Urothelium cell line (cell line): ENCODE data around the gene TM7SF3.
"Not testable (repeated sequence)": the region's sequence is repeated elsewhere in the genome, so short reads cannot be mapped to it uniquely, and the experiment has no call there.

Source experiments
- DNase-seq: peaks from one replicate; pipeline ENCODE4 v3.0.0; 2011; ENCODE audit warnings: low spot score, mixed read lengths
- FAIRE-seq: peaks from 2 replicates; lab custom pipeline; 2011; peaks lifted over from hg19 to GRCh38; lab: Jason Lieb, UNC

The TM7SF3 gene, protein sequence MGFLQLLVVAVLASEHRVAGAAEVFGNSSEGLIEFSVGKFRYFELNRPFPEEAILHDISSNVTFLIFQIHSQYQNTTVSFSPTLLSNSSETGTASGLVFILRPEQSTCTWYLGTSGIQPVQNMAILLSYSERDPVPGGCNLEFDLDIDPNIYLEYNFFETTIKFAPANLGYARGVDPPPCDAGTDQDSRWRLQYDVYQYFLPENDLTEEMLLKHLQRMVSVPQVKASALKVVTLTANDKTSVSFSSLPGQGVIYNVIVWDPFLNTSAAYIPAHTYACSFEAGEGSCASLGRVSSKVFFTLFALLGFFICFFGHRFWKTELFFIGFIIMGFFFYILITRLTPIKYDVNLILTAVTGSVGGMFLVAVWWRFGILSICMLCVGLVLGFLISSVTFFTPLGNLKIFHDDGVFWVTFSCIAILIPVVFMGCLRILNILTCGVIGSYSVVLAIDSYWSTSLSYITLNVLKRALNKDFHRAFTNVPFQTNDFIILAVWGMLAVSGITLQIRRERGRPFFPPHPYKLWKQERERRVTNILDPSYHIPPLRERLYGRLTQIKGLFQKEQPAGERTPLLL

DNA sequence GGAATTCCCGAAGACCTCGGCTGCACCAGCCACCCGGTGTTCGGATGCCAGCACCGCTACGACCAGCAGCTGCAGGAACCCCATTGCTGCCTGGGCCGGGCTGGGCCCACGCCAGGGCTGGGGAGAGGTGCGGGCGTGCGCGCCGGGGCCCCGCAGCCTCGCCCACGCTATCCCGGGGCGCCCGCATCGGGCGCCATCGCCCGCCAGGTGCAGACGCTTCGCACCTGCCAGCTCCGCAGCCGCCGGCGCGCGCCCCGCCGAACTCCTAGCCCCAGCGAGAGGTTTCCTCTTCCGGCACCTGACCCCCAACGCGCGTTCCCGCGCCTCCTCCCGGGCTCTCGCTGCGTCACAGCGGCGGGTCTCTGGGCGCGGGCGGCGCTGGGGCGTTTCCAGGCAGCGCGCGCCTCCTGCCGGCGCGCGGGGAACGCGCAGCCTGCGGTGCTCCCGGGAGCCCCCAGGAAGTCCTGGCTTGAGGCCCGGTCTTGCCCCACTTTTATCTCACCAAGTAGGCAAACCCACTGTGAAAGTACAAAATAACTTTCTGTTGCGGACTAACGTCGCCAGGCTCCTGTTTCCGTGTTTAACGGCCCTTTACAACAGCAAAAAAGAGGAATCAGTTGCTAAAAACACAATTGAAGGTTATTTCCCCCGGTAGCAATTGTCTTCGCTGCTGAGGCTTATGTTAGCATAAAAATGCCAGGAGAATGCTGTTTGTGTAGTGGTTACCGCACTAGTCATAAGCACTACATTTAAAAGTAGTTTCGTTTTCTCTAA lies at the start of gene TM7SF3:
Gene TM7SF3 (minus strand): TSS at position 300 of the 774 bp plus-strand sequence. CDS start 216 bp downstream, at position 84.
- peak; percentile 96 for DNase-seq
- FAIRE-seq, result no peak

DNA sequence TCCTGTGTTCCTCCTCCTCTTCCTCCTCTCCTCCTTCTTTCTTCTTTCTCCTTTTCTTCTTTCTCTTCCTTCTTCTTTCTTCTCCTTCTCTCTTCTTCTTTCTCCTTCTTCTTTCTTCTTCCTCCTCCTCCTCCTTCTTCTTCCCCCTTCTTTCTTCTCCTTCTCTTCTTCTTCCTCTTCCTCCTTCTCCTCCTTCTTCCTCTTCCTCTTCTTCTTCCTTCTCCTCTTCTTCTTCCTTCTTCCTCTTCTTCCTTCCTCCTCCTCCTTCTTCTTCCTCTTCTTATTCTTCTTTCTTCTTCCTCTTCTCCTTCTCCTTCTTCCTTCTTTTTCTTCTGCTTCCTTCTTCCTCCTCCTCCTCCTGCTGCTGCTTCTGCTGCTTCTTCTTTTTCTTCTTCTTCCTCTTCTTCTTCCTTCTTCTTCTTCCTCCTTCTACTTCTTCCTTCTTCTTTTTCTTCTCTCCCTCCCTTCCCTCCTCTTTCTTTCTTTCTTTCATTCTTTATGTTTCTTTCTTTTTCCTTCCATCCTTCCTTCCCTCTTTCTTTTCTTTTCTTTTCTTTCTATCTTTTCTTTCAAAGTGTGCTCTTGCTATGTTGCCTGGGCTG lies 49.2 kb upstream of the TM7SF3 start:
- DNase-seq (no peak), FAIRE-seq (no peak)

DNA sequence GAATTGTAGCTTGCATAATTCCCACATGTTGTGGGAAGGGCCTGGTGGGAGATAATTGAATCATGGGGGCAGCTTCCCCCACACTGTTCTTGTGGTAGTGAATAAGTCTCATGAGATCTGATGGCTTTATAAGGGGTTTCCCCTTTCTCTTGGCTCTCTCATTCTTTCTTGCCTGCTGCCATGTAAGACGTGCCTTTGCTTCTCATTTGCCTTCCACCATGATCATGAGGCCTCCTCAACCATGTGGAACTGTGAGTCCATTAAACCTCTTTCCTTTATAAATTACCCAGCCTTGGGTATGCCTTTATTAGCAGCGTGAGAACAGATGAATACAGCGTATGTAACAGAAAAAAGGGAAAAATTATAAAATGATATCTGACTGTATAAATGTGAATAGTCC lies 47.1 kb upstream of the TM7SF3 start:
- no peak for FAIRE-seq
- no peak for DNase-seq

DNA sequence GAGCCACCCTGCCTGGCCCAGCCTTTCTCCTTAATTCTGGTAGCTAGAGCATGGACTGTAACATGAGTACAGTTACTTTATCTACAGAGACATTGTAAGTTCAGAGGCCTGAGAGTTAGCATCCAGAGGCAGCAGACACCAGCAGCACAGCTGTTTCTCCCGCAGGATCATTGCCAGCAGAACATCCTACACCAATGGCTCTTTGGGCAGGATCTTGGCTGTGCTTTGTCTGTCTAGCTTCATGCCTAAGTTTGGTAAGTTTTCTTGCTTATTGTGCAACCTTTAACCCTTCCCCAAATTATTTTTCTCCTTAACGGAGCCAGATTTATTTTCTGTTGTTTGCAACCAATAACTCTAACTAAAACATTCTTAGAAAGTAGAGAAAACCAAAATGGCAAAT lies 46.6 kb upstream of the TM7SF3 start:
- DNase-seq (no peak), FAIRE-seq (no peak)

DNA sequence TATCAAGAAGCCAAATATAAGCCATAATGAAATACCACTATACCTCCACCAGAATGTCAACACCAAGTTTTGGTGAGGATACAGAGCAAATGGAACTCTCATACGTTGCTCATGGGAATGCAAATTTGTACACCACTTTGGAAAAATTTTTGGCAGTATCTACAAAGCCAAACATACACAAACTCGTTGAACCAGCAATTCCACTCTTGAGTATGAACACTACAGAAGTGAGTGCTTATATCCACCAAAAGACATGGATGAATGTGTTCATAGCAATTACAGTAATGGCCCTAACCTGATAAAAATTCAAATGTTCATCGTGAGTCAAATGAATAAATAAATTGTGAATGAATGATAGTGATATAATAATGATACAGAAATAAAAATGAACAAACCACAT lies 43.4 kb upstream of the TM7SF3 start:
- FAIRE-seq (no peak), DNase-seq (no peak)

DNA sequence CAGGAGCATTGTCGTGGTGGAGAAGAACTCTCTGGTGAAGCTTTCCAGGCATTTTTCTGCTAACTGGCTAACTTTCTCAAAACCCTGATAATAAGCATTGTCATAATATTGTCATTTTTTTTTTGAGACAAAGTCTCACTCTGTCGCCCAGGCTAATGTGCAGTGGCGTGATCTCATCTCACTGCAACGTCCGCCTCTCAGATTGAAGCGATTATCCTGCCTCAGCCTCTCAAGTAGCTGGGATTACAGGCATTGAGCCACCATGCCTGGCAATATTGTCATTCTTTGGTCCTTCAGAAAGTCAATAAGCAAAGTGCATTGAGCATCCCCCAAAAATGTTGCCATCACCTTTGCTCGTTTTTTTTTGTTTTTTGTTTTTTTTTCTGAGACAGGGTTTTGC lies 41.8 kb upstream of the TM7SF3 start:
- FAIRE-seq (no peak), DNase-seq (no peak)

DNA sequence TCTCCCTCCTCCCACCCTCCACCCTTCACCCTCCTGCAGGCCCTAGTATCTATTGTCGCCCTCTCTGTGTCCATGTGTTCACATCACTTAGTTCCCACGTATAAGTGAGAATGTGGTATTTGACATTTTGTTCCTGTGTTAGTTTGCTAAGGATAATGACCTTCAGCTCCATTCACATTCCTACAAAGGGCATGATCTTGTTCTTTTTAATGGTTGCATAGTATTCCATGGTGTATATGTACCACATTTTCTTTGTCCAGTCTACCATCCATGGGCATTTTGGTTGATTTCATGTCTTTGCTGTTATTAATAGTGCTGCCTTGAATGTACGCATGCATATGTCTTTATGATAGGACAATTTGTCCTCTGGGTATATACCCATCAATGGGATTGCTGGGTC lies 38.6 kb upstream of the TM7SF3 start:
- FAIRE-seq, result no peak

DNA sequence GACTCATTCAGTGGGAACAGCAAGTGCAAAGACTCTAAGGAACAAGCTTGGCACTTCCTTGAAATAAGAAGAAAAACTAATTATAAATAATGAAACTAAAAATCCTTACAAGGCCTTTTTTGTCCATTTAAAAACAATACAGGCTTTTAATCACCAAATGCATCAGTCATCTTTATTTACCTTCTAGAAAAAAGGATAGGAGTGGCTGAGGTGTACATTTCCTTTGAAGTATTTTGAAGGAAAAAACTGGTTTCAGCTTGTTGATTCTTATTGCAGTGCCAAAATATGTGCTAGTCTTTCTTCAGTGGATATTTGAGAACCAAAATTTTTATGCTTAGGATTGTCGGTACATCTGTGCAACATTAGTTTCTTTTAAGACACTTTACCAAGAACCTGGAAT lies 38.0 kb upstream of the TM7SF3 start:
- no peak for FAIRE-seq
- no peak for DNase-seq

More for the DNA sequence above, 38.6 kb upstream of the TM7SF3 start:
- no peak for DNase-seq

DNA sequence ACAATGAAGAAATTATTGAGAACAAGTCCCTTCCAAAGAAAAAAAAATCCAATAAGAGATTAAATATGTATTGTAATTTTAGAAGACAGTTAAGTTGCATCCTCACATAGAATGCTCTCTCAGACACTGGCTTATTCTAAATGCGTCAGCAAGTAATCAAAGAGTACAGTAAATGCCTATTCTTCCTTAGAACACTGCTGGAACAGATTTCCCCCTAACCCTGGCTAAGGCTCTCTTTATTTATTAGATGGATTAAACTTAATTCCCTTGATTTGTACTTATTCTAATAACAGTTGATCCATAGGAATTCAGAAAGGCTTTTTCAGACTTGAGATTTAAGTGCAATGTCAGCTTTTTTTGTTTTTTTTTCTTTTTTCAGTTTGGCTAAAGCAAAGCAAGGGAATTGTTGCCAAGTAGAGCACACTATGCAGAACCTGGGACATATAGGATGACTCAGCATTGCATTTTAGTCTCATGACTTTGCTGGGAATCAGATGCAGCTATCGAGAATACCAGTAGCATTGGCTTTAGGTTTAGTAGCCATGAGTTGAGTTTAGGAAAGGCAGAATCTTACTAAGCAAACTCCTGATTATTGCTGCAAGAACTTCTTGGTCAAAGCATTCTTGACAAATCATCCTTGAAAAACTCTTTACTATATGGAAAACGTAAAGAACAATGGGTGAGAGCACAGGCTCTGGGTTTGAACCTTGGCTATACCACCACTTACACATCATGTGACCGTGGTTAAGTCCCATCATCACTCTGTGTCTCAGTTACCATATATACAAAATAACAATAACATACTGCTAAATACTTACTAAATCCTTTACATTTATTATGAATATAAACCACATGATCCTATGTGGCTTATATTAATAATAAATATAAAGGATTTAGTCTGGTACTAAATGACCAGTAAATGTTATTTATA lies 34.9 kb upstream of the TM7SF3 start:
- FAIRE-seq, result no peak
- DNase-seq, result no peak

DNA sequence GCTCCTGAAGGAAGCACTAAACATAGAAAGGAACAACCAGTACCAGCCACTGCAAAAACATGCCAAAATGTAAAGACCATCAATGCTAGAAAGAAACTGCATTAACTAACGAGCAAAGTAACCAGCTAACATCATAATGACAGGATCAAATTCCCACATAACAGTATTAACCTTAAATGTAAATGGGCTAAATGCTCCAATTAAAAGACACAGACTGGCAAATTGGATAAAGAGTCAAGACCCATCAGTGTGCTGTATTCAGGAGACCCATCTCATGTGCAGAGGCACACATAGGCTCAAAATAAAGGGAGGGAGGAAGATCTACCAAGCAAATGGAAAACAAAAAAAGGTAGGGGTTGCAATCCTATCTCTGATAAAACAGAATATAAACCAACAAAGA lies 27.8 kb upstream of the TM7SF3 start:
- not testable (repeated sequence) for DNase-seq, FAIRE-seq

DNA sequence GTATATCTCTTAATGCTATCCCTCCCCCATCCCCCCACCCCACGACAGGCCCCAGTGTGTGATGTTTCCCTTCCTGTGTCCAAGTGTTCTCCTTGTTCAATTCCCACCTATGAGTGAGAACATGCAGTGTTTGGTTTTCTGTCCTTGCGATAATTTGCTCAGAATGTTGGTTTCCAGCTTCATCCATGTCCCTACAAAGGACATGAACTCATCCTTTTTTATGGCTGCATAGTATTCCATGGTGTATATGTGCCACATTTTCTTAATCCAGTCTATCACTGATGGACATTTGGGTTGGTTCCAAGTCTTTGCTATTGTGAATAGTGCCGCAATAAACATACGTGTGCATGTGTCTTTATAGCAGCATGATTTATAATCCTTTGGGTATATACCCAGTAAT lies 26.5 kb upstream of the TM7SF3 start:
- FAIRE-seq, DNase-seq: not testable (repeated sequence)

DNA sequence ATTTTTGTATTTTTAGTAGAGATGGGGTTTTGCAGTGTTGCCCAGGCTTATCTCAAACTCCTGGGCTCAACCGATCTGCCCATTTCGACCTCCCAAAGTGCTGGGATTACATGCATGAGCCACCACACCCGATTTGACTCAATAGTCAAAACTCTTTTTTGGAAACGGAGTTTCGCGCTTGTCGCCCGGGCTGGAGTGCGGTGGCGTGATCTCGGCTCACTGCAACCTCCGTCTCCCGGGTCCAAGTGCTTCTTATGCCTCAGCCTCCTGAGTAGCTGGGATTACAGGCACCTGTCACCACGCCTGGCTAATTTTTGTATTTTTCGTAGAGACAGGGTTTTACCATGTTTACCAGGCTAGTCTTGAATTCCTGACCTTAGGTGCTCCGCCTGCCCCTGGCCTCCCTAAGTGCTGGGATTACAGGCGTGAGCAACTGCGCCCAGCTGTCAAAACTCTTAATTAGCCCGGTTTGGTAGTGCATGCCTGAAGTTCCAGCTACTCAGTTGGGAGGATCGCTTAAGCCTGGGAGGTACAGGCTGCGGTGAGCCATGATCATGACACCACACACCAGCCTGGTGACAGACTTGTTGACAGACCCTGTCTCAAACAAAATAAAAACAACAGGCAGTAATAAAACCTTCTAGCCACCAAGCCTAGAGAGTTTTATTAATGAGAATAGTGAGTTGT lies 20.6 kb upstream of the TM7SF3 start:
- DNase-seq, result no peak
- FAIRE-seq, result no peak

DNA sequence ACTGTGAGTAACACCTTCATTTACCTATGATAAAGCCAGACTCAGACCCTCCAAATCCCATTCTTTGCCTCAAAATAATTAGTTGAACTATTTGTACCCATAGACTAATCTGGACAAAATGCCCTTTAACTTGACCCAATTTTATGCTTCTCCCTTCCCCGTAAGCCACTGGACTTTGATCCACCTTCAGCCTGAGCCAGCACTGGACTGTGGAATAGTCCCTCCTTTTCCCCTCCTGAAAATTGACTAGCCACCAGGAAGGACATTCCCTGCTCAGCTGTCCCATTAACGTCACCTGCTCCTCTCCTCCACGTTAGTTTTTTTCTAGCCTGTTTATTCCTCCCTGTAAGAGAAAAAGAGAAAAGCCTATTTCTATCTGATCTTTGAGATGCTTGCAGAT lies 18.5 kb upstream of the TM7SF3 start:
- no peak for DNase-seq
- no peak for FAIRE-seq

DNA sequence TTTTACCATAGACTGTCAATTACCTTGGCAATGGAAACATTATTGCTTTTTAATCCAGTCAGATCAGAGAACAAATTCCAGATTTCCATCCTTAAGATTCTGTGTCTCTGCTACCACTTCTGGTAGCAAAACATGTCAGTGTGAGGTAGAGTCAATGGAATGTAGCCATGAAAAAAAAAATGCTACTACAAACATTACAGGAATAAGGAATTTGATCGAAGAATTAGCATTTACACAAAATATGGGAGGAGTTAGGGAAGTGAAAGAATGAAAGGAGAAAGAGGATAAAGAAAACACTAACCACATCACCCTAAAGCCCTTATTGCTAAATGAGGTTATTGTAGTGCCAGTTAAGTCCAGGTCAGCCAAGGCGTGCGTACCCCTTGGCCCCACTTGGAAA lies 17.3 kb upstream of the TM7SF3 start:
- DNase-seq, result no peak
- no peak for FAIRE-seq

DNA sequence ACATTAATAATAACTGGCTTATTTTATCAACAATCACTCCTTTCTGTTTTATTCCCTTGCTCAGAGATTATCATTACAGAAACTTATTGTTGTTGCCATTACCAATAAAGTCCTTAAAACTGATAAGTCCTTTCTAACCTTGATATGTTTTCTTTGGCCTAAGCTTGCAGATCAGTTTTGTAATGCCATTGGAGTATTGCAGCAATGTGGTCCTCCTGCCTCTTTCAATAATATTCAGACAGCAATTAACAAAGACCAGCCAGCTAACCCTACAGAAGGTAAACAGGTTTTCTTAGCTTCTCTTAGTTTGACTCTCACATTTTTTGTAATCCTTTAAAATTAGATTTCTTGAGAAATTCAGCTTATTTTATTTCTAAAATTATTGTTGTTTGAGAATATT lies 12.1 kb upstream of the TM7SF3 start:
- no peak for FAIRE-seq
- DNase-seq, result no peak

DNA sequence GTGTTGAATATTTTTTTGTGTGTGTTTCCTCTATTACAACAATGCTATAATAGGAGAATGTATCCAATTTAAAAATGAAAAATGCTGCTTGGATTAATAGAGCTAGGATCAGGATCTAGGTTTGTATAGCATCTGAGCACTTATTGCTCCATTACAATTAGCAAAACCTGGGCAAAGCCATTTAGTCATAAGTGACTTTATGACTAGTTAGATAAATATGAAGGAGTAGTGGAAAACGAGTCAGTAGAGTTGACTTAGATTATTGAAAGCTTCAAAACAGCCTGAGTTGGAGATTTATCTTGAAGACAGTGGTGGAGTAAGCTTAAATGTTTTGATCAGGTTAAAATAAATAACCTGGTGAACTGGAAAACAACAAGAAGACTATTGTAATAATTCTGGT lies 10.9 kb upstream of the TM7SF3 start:
- FAIRE-seq (no peak), DNase-seq (no peak)

DNA sequence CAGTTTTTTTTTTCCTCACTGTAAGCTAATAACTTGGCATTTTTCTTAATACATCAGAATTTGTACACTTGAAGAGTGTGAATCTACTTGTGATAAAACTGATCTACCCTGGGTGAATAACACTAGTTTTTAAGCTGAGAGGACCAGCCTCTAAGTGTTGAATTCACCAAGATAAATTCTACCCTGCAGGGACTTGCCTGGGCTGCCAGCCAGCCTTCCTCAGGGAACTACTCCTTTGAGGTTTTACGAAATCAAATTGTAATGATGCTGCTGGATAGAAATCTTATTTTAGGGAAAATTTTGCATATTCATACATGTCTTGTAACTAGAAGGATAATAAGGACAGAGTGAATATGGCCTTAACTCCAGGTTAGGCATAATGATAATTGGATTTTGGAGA lies 10.1 kb upstream of the TM7SF3 start:
- FAIRE-seq (no peak), DNase-seq (no peak)

DNA sequence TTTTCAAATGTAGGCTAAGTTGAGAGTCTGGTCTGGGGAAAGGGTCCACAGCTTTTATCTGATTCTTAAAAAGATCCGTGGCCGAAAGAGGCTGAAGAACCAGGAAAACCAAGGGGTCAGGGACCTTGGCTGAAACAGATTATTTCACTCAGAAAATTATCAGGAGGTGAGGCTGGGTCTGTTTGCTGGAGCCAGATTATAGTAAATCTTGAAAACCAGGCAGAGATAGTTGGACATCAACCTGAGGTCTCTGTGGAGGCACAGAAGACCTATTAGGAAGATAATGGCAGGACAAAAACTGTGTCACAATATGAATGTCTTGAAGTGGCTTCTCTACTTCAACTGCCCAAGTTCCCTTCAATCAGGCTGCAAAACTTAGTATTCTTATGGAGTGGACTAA lies 6.6 kb upstream of the TM7SF3 start:
- FAIRE-seq, result no peak
- DNase-seq, result no peak

DNA sequence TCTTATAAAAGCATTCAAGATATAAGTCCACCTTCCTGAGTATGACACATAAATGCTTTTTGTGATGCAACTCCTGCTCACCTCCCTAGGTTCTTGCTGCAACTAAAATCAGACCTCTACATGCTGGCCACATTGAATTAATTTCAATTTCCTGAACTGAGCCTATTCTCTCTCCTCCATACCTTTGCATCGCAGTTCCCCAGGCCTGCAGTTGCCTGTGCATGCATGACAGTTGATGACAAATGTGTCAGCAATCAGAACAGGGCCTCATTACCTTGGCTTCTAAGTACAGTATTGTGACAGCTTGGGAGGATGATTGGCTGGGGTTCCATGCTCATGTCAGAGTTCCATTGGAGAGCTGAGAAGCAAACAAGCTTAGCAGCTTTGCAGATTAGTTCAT lies 3.9 kb upstream of the TM7SF3 start:
- FAIRE-seq (no peak), DNase-seq (no peak)
